ENCODE data around the gene SOX8.

The SOX8 gene

GRCh38 chr16:983044-984030 lies 1.8 kb downstream of the SOX8 start:
- in situ Hi-C loops (cut with MboI; ENCODE audit: low sequenced_read_pairs, unreplicated experiment): no loop called here
- DNase-seq (ENCODE audit: low spot score): no peak

GRCh38 chr16:984121-984694 lies 2.6 kb downstream of the SOX8 start:
- in situ Hi-C loops (cut with MboI; ENCODE audit: low sequenced_read_pairs, unreplicated experiment): no loop called here
- no peak for DNase-seq (ENCODE audit: low spot score)
- TF ChIP-seq CTCF (IDR thresholded peaks at IDR 0.05; ENCODE audit: borderline replicate concordance, control extremely low read depth, extremely low read depth, insufficient read depth, missing control alignments): no peak

More at GRCh38 chr16:983044-984030, 1.8 kb downstream of the SOX8 start:
- no peak for TF ChIP-seq CTCF (IDR thresholded peaks at IDR 0.05; ENCODE audit: borderline replicate concordance, control extremely low read depth, extremely low read depth, insufficient read depth, missing control alignments)

GRCh38 chr16:984736-985636 lies 3.4 kb downstream of the SOX8 start:
- in situ Hi-C loops (cut with MboI; ENCODE audit: low sequenced_read_pairs, unreplicated experiment): no loop called here
- TF ChIP-seq CTCF (IDR thresholded peaks at IDR 0.05; ENCODE audit: borderline replicate concordance, control extremely low read depth, extremely low read depth, insufficient read depth, missing control alignments): no peak
- no peak for DNase-seq (ENCODE audit: low spot score)

GRCh38 chr16:985646-986400 lies 4.3 kb downstream of the SOX8 start:
- in situ Hi-C loops (cut with MboI; ENCODE audit: low sequenced_read_pairs, unreplicated experiment): no loop called here
- no peak for DNase-seq (ENCODE audit: low spot score)
- no peak for TF ChIP-seq CTCF (IDR thresholded peaks at IDR 0.05; ENCODE audit: borderline replicate concordance, control extremely low read depth, extremely low read depth, insufficient read depth, missing control alignments)

- DNase-seq (ENCODE audit: low spot score): no peak
- TF ChIP-seq CTCF (IDR thresholded peaks at IDR 0.05; ENCODE audit: borderline replicate concordance, control extremely low read depth, extremely low read depth, insufficient read depth, missing control alignments): no peak
- in situ Hi-C loops (cut with MboI; ENCODE audit: low sequenced_read_pairs, unreplicated experiment): no loop called here
Observed at GRCh38 chr16:986411-986810, 4.8 kb downstream of the SOX8 start.

All from GM13976 (cell line).